BE2C (cell line): ENCODE measurements around the gene MAP4.

Experiments used
- DNase-seq: peaks from one replicate; pipeline ENCODE4 v3.0.0-alpha.2; 2020
- H3K27me3 ChIP-seq: fragments of 250-450 bp; sonication (Bioruptor Pico); 2 replicates; pipeline ENCODE4 v1.5.1; 2020; ENCODE audit warnings: mild to moderate bottlenecking
- H3K36me3 ChIP-seq: fragments of 250-450 bp; sonication (Bioruptor Pico); 2 replicates; pipeline ENCODE4 v1.5.1; 2020; ENCODE audit warnings: mild to moderate bottlenecking
- H3K4me1 ChIP-seq: fragments of 250-450 bp; sonication (Bioruptor Pico); 2 replicates; pipeline ENCODE4 v1.5.1; 2020
- H3K4me3 ChIP-seq: 2 replicates; pipeline ENCODE4 v1.5.1; 2011; ENCODE audit warnings: low read depth, low read length
- H3K9me3 ChIP-seq: fragments of 250-450 bp; sonication (Bioruptor Pico); 2 replicates; pipeline ENCODE4 v1.5.1; 2020
- TF ChIP-seq, protein P1 (sequence below): IDR thresholded peaks from 2 replicates; pipeline ENCODE4 v1.5.1; 2012; ENCODE audit warnings: mild to moderate bottlenecking, low read depth, low read length

The MAP4 gene

DNA sequence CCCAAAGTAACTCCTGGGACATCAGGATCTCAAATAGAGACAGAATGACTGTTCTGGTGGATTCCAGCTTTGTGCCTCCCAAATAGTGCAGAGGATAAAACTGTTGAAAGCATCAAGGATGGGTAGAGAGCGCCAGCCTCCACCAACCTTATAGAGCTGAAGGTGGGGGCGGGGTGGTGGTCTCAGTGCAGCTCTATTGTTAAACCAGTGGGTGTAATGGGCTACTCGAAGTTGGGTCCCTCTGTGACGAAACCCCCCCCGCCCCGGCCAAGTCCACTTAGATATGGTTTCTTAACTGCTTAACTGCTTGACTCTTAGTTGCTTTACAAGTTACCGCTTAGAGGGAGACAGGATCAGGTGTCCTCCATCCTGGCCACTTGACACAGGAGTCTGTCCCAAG is 190.6 kb downstream of the MAP4 start:
- TF ChIP-seq, protein P1, sequence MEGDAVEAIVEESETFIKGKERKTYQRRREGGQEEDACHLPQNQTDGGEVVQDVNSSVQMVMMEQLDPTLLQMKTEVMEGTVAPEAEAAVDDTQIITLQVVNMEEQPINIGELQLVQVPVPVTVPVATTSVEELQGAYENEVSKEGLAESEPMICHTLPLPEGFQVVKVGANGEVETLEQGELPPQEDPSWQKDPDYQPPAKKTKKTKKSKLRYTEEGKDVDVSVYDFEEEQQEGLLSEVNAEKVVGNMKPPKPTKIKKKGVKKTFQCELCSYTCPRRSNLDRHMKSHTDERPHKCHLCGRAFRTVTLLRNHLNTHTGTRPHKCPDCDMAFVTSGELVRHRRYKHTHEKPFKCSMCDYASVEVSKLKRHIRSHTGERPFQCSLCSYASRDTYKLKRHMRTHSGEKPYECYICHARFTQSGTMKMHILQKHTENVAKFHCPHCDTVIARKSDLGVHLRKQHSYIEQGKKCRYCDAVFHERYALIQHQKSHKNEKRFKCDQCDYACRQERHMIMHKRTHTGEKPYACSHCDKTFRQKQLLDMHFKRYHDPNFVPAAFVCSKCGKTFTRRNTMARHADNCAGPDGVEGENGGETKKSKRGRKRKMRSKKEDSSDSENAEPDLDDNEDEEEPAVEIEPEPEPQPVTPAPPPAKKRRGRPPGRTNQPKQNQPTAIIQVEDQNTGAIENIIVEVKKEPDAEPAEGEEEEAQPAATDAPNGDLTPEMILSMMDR: no peak
- H3K4me1 ChIP-seq: no peaks in the 10 kb centered on the region; the same call in 1 of the 2 replicates

DNA sequence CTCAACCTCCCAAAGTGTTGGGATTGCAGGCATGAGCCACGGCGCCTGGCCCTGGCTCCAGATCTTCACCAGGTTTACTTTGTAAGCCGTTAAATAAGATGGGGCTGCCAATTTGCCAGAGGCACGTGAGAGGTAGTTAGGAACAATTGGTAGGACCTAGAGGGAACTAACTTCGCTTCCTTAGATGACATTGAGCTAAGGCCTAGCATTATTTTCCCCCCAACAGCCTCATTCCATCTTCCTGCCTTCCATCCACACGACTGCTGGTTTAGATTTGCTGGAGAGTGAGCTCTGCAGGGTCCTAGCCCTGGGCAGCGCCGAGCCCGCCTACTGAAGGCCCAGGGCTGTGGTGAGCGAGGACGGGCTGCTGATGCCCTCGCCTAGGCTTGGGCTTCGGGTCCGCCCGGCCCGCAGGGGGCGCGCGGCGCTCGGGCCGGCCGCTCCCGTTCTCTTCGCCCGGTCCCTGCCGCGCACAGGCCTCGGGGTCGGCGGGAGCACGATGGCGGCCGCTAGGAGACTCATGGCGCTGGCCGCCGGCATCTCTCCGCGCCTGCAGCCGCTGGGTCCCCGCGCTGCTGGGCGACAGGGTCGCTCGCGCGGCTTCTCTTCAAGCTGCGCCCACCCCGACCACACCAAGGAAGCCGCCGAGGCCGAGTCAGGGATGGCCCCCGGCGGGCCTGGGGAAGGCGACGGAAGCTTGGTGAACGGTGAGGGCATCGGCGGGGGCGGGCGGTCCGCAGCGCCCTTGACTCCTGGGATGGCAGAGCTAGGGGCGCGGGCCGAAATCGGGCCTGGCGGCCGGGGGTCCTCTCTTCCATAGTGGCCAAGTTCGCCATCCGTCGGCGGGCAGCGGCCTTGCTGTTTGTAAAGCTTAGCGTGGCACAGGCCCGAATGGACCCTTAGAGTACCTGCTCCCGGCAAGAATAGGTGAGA is 191.4 kb downstream of the MAP4 start:
- TF ChIP-seq, protein P1: peak; percentile 47
- peak; percentile 81 for DNase-seq
- H3K9me3 ChIP-seq: no peaks in the 10 kb centered on the region
- H3K4me3 ChIP-seq: peak overlapping the region; percentile 81
- no peaks in the 10 kb centered on the region; the same call in 1 of the 2 replicates for H3K4me1 ChIP-seq
- no peaks in the 10 kb centered on the region for H3K27me3 ChIP-seq
- peaks cover 18% of the 10 kb centered on the region for H3K36me3 ChIP-seq

More for the DNA sequence above, 190.6 kb downstream of the MAP4 start:
- Histone ChIP-seq H3K4me3 (peak overlapping the region; percentile 81), H3K36me3 (peaks cover 19% of the 10 kb centered on the region), H3K27me3 (no peaks in the 10 kb centered on the region), H3K9me3 (no peaks in the 10 kb centered on the region)
- peak; percentile 22 for DNase-seq

DNA sequence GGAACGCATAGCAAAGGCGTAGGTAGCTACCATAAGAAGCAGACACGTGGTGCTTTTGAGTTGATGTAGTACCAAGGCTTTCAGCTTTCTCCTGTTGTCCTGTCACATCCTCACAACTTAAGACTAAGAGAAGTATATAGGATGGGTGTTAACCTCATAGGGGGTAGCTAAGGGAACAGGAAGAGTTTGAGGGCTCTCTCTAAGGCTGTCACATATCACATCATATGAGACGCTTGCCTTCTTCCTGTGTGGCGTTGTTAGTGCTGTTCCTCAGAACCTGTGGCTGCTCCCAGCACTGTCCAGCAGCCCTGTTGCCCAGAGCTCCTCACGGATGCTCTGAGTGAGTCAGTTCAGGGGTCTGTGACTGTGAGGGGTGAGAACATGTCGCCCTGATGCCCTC is 198.6 kb downstream of the MAP4 start:
- no peaks in the 10 kb centered on the region for H3K27me3 ChIP-seq
- H3K36me3 ChIP-seq: no peaks in the 10 kb centered on the region
- no peak overlapping the region for H3K4me3 ChIP-seq
- DNase-seq: no peak
- TF ChIP-seq, protein P1: no peak
- no peaks in the 10 kb centered on the region for H3K9me3 ChIP-seq
- no peaks in the 10 kb centered on the region for H3K4me1 ChIP-seq

DNA sequence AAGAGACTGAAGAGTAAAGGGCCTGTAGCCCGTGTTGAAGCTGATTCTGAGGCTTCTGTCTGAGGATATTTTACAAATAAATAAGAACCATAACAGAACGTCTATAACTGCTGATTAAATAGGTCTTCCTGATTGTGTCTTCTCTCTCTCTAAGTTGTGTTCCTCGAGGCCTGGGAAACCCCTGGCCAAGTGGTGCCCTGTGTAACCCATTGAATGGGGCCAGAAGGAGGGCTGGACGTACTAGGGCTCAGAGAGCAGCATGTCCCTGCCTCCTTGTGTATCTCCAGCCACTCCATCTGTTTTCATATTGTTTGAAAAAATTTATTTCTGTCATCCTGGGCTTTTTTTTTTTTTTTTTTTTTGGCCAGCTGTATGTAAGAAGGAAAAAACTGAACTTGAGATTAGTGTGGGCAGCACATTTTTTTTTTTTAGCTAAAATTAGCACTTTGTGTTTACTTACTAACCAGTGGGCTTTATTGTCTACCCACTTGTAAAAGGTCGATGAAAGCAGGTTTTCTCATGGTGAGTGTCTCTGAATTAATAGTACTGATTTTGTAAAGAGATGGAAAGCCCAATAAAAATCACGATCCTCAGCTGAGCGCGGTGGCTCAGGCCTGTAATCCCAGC is 202.6 kb downstream of the MAP4 start:
- Histone ChIP-seq H3K9me3 (no peaks in the 10 kb centered on the region), H3K4me1 (no peaks in the 10 kb centered on the region), H3K27me3 (no peaks in the 10 kb centered on the region), H3K36me3 (peaks cover 4% of the 10 kb centered on the region), H3K4me3 (no peak overlapping the region)
- TF ChIP-seq, protein P1: no peak
- DNase-seq: no peak

DNA sequence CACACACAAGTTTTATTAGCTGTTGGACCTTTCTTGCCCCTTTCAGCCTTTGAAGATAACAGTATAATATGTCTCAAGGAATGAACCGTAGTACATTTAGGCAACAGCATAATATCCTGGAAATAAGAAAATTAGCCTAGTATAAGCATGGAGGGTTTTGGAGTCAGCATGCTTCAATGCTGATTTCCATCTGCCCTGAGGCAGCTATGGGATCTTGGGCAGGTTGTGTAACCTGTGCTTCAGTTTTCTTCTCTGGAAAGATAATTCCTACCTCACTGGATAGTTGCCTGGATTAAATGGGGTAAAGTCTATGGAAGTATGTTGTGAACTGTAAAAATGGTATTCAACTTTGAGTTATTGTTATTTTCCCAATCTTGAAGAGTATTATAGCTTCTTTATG is 211.6 kb downstream of the MAP4 start:
- H3K36me3 ChIP-seq: no peaks in the 10 kb centered on the region
- H3K27me3 ChIP-seq: no peaks in the 10 kb centered on the region
- no peaks in the 10 kb centered on the region for H3K4me1 ChIP-seq
- H3K9me3 ChIP-seq: no peaks in the 10 kb centered on the region
- DNase-seq: no peak
- TF ChIP-seq, protein P1: no peak
- no peak overlapping the region for H3K4me3 ChIP-seq
